GM12892 (cell line): ENCODE results near the gene SPAG17.

Experiments
- POLR2A ChIP-seq: IDR thresholded peaks from 2 replicates; pipeline ENCODE4 v1.6.1; 2011; ENCODE audit warnings: low read depth, low read length, control low read depth
- POLR2AphosphoS5 ChIP-seq: IDR thresholded peaks from 2 replicates; pipeline ENCODE4 v1.6.1; 2011; ENCODE audit warnings: low read depth, low read length, control low read depth

DNA sequence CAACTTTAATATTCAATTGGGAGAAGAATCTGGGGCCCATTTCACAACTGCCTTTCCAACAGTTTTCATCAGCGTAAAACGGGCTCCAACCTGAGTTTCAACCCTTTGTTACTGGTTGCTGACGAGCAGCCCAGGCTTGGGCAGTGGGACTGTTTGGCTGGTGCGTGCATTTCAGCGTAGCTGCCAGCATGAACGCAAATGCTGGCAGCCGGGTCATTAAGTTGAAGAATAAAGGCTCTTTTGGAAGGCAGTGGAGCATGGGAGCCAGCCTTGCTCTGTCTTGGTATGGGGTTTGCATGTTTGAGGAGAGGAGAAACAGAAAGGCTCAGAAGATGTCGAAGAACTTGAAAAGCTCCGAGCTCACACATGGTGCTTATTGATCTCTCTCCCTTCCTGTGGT is 214.8 kb downstream of the SPAG17 start:
- TF ChIP-seq POLR2AphosphoS5, result no peak
- no peak for TF ChIP-seq POLR2A
